ENCODE results near the gene MET.
"Not testable (repeated sequence)": the region's sequence is repeated elsewhere in the genome, so short reads cannot be mapped to it uniquely, and the experiment has no call there.

The MET gene

GRCh38 chr7:116671681-116672595, at the start of gene MET:
Gene MET (plus strand): TSS chr7:116672196. CDS start chr7:116699085, 26,889 bp downstream.
- DNase-seq (ENCODE audit: low read depth, low spot score): peak; percentile 94

GRCh38 chr7:116626886-116627285, 45.1 kb upstream of the MET start:
- DNase-seq (ENCODE audit: low read depth, low spot score): no peak

GRCh38 chr7:116629051-116629463, 42.9 kb upstream of the MET start:
- peak; percentile 61 for DNase-seq (ENCODE audit: low read depth, low spot score)

- DNase-seq (ENCODE audit: low read depth, low spot score): no peak
Measured at GRCh38 chr7:116630357-116630756, 41.6 kb upstream of the MET start.

GRCh38 chr7:116630932-116631671, 40.9 kb upstream of the MET start:
- peak; percentile 74 for DNase-seq (ENCODE audit: low read depth, low spot score)

GRCh38 chr7:116631676-116632075, 40.3 kb upstream of the MET start:
- no peak for DNase-seq (ENCODE audit: low read depth, low spot score)

GRCh38 chr7:116632384-116632783, 39.6 kb upstream of the MET start:
- no peak for DNase-seq (ENCODE audit: low read depth, low spot score)

- peak; percentile 56 for DNase-seq (ENCODE audit: low read depth, low spot score)
Measured at GRCh38 chr7:116633131-116633988, 38.6 kb upstream of the MET start.

GRCh38 chr7:116636997-116637396, 35.0 kb upstream of the MET start:
- DNase-seq (ENCODE audit: low read depth, low spot score): no peak

GRCh38 chr7:116638592-116638991, 33.4 kb upstream of the MET start:
- DNase-seq (ENCODE audit: low read depth, low spot score): not testable (repeated sequence)

GRCh38 chr7:116641551-116642153, 30.3 kb upstream of the MET start:
- DNase-seq (ENCODE audit: low read depth, low spot score): no peak

GRCh38 chr7:116643148-116643547, 28.8 kb upstream of the MET start:
- not testable (repeated sequence) for DNase-seq (ENCODE audit: low read depth, low spot score)

- no peak for DNase-seq (ENCODE audit: low read depth, low spot score)
Measured at GRCh38 chr7:116644628-116645027, 27.4 kb upstream of the MET start.

GRCh38 chr7:116647290-116647689, 24.7 kb upstream of the MET start:
- DNase-seq (ENCODE audit: low read depth, low spot score): no peak

GRCh38 chr7:116647861-116648260, 24.1 kb upstream of the MET start:
- no peak for DNase-seq (ENCODE audit: low read depth, low spot score)

- no peak for DNase-seq (ENCODE audit: low read depth, low spot score)
Measured at GRCh38 chr7:116650436-116650835, 21.6 kb upstream of the MET start.

- no peak for DNase-seq (ENCODE audit: low read depth, low spot score)
Measured at GRCh38 chr7:116652793-116653192, 19.2 kb upstream of the MET start.

- DNase-seq (ENCODE audit: low read depth, low spot score): peak; percentile 88
Measured at GRCh38 chr7:116653204-116653603, 18.8 kb upstream of the MET start.

GRCh38 chr7:116653646-116654045, 18.4 kb upstream of the MET start:
- no peak for DNase-seq (ENCODE audit: low read depth, low spot score)

GRCh38 chr7:116659248-116659647, 12.7 kb upstream of the MET start:
- DNase-seq (ENCODE audit: low read depth, low spot score): not testable (repeated sequence)

- no peak for DNase-seq (ENCODE audit: low read depth, low spot score)
Measured at GRCh38 chr7:116661865-116662264, 10.1 kb upstream of the MET start.
